Endothelial cell of umbilical vein (primary cell): ENCODE data around the gene CCNI. TPM values are rescaled to one million over a fixed set of nuclear protein-coding genes. Genes with fewer than 3 reads are reported as not detected.

Experiments
- BruUV-seq: library from RNA; stranded (reverse); fragments of 400-500 nt; replicated peaks from 2 replicates; lab custom pipeline; 2021; lab: Mats Ljungman, UMichigan
- CTCF ChIA-PET: fragments of 300-600, 350-600 bp; sonication (Branson Sonifier 250); formaldehyde crosslinking; loops from one replicate; lab custom pipeline; 2021; ENCODE audit warnings: antibody characterized with exemption, inconsistent platforms; lab: Charles Lee
- POLR2A ChIA-PET: fragments of 300-600, 350-600 bp; sonication (Branson Sonifier 250); formaldehyde crosslinking; loops from one replicate; lab custom pipeline; 2021; ENCODE audit warnings: antibody characterized with exemption, inconsistent platforms; lab: Charles Lee
- DNase-seq: peaks from one replicate; pipeline ENCODE4 v3.0.0-alpha.2; 2011; ENCODE audit warnings: low read depth, low spot score
- FAIRE-seq: peaks from 2 replicates; lab custom pipeline; 2011; peaks lifted over from hg19 to GRCh38; lab: Jason Lieb, UNC
- H2AFZ ChIP-seq: 2 replicates; pipeline ENCODE4 v1.6.0; 2012; ENCODE audit warnings: low read depth, low read length, control low read depth, inconsistent platforms
- H3K27ac ChIP-seq: 2 replicates; pipeline ENCODE4 v1.5.1; 2011; ENCODE audit warnings: low read depth, mild to moderate bottlenecking, control low read depth, low read length, moderate library complexity; ENCODE audit not compliant: insufficient read depth
- H3K27me3 ChIP-seq, 2 experiments: 2 replicates each; pipeline versions ENCODE4 v1.6.0 to v1.6.1; 2011; ENCODE audit warnings: low read length in 2 of 2, mixed read lengths in 1 of 2; ENCODE audit not compliant: control insufficient read depth in 2 of 2, insufficient read depth in 2 of 2
- H3K36me3 ChIP-seq, 2 experiments: 2 replicates in 1 of 2; 3 replicates in 1 of 2; pipeline ENCODE4 v1.5.1; 2011; ENCODE audit warnings: low read length in 2 of 2, mild to moderate bottlenecking in 1 of 2, moderate library complexity in 1 of 2; ENCODE audit not compliant: control insufficient read depth in 2 of 2, insufficient read depth in 2 of 2; ENCODE audit errors: extremely low read depth in 1 of 2
- H3K4me1 ChIP-seq: 3 replicates; pipeline ENCODE4 v1.5.1; 2011; ENCODE audit warnings: mild to moderate bottlenecking, low read length; ENCODE audit not compliant: control insufficient read depth, insufficient read depth; ENCODE audit errors: extremely low read depth
- H3K4me2 ChIP-seq: 2 replicates; pipeline ENCODE4 v1.6.1; 2011; ENCODE audit warnings: low read length, control low read depth, mixed read lengths; ENCODE audit not compliant: insufficient read depth
- H3K4me3 ChIP-seq, 3 experiments: fragments of 200-600 bp in 1 of 3; sonication (generic), shearing (Covaris generic) in 1 of 3; replicated peaks in 1 of 3; 2 replicates each; pipeline ENCODE4 v1.5.1; 2011 to 2016; ENCODE audit warnings: control low read depth in 3 of 3, low read length in 3 of 3, mild to moderate bottlenecking in 2 of 3, inconsistent platforms in 1 of 3, low read depth in 1 of 3, moderate library complexity in 1 of 3; ENCODE audit not compliant: insufficient read depth in 1 of 3
- H3K79me2 ChIP-seq: 2 replicates; pipeline ENCODE4 v1.6.0; 2012; ENCODE audit warnings: low read length, inconsistent platforms; ENCODE audit not compliant: control insufficient read depth, insufficient read depth
- H3K9ac ChIP-seq: replicated peaks from 2 replicates; pipeline ENCODE3; 2011; ENCODE audit warnings: low read length, control low read depth; ENCODE audit not compliant: insufficient read depth; ENCODE audit errors: extremely low read depth
- H3K9me1 ChIP-seq: replicated peaks from 3 replicates; pipeline ENCODE4 v1.6.0; 2011; ENCODE audit warnings: mild to moderate bottlenecking, low read length; ENCODE audit not compliant: control insufficient read depth, insufficient read depth; ENCODE audit errors: extremely low read depth
- H3K9me3 ChIP-seq: replicated peaks from 2 replicates; pipeline ENCODE4 v1.5.1; 2012; ENCODE audit warnings: low read length, inconsistent platforms; ENCODE audit not compliant: control insufficient read depth, insufficient read depth
- H4K20me1 ChIP-seq: replicated peaks from 2 replicates; pipeline ENCODE3; 2011; ENCODE audit warnings: mild to moderate bottlenecking, low read length; ENCODE audit not compliant: control insufficient read depth, insufficient read depth; ENCODE audit errors: extremely low read depth
- EZH2 ChIP-seq: IDR thresholded peaks from 2 replicates; pipeline ENCODE4 v1.6.1; 2012; ENCODE audit warnings: borderline replicate concordance, low read depth, mild to moderate bottlenecking, moderate library complexity, low read length, inconsistent platforms; ENCODE audit not compliant: severe bottlenecking
- FOS ChIP-seq: IDR thresholded peaks from 2 replicates; pipeline ENCODE4 v1.6.1; 2011; ENCODE audit warnings: mild to moderate bottlenecking, low read length, moderate library complexity, borderline replicate concordance; ENCODE audit not compliant: insufficient read depth
- GATA2 ChIP-seq: IDR thresholded peaks from 2 replicates; pipeline ENCODE4 v1.7.0; 2011; ENCODE audit warnings: low read depth, mild to moderate bottlenecking, moderate library complexity, mixed read lengths, low read length; ENCODE audit not compliant: insufficient read length, insufficient read depth
- JUN ChIP-seq: IDR thresholded peaks from 2 replicates; pipeline ENCODE4 v1.6.1; 2011; ENCODE audit warnings: borderline replicate concordance, low read depth; ENCODE audit not compliant: insufficient read length, insufficient read depth
- MYC ChIP-seq: IDR thresholded peaks from one replicate; pipeline ENCODE4 v1.6.1; 2011; ENCODE audit warnings: mild to moderate bottlenecking, low read depth, low read length
- POLR2A ChIP-seq: IDR thresholded peaks from 2 replicates; pipeline ENCODE4 v1.6.1; 2012; ENCODE audit warnings: low read depth, mild to moderate bottlenecking, control low read depth, low read length
- POLR2AphosphoS5 ChIP-seq: IDR thresholded peaks from 2 replicates; pipeline ENCODE4 v1.6.1; 2012; ENCODE audit warnings: low read depth, mild to moderate bottlenecking, control low read depth, low read length, moderate library complexity; ENCODE audit not compliant: insufficient read depth
- dilution Hi-C: fragments of 300-500 bp; cut with MboI; formaldehyde crosslinking; loops from one replicate; pipeline ENCODE4 v1.15.0; 2019; ENCODE audit warnings: low sequenced_read_pairs; ENCODE audit not compliant: extremely low pct_ligation_motif_present
- intact Hi-C: fragments of 100-400 bp; cut with micrococcal nuclease; formaldehyde crosslinking; loops from one replicate; pipeline ENCODE4 v1.10.0; 2022
- polyA plus RNA-seq, 4 experiments: library from polyadenylated mRNA; depleted of rRNA in 3 of 4; stranded (reverse) in 3 of 4; unstranded in 1 of 4; fragments of >200 nt; gene quantifications; 2 replicates each; pipeline versions ENCODE4 v1.2.1 to v1.2.3, GENCODE V29; 2011 to 2012; ENCODE audit warnings: missing spikeins in 1 of 4
- total RNA-seq: library from RNA; stranded (reverse); gene quantifications from 2 replicates; pipeline ENCODE4 v1.2.3, GENCODE V29; 2021
- TF ChIP-seq, protein P1 (sequence below): IDR thresholded peaks from 2 replicates; pipeline ENCODE4 v1.6.1; 2011; ENCODE audit not compliant: insufficient read depth, insufficient read length
- TF ChIP-seq, protein P2 (sequence below), 2 donors: IDR thresholded peaks; 1 replicate in 1 of 2; 2 replicates in 1 of 2; pipeline ENCODE4 v1.5.1; 2011; ENCODE audit warnings: low read length in 2 of 2, mild to moderate bottlenecking in 2 of 2, moderate library complexity in 2 of 2, control low read depth in 1 of 2, inconsistent platforms in 1 of 2, low read depth in 1 of 2; ENCODE audit not compliant: insufficient read depth in 1 of 2; ENCODE audit errors: extremely low read depth in 1 of 2

Gene CCNI
- total and polyA plus RNA-seq, 2 donors (not counting 3 experiments of a cell fraction or from before 2014, with no cell fraction given), result 88.6 to 212 TPM

DNA sequence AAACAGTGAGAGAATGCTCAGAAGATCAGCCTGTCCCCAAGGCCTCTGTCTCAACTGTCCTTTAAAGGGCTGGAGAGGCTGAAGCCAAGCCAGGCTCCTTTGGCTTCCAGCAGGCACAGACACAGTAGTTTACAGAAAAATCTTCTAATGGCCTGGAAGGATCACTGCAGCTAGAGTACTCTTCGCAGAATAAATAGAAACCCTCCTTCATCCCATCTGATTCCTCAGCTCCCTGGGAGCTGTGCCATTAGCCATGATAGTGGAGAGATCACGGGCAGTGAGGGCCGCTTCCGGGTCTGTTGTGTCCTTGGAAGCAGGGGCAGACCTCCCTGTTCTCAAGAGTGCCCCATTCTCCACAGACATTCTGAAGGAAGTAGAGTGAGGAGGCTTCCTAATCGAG lies 63.1 kb downstream of the CCNI start:
- no peaks in the 10 kb centered on the region for H3K9me1 ChIP-seq
- BruUV-seq, result no TSS peak
- peak overlapping the region; percentile 100 for H3K27ac ChIP-seq
- H3K9ac ChIP-seq, result peak overlapping the region; percentile 85
- H3K4me1 ChIP-seq, result peaks cover 75% of the 10 kb centered on the region
- DNase-seq (peak; percentile 48), FAIRE-seq (peak; percentile 26)
- CTCF ChIA-PET, result no interaction called here
- no peaks in the 10 kb centered on the region for H3K9me3 ChIP-seq
- no peak overlapping the region for H2AFZ ChIP-seq
- H3K4me3 ChIP-seq, result no peak overlapping the region
- dilution Hi-C loops, result no loop called here
- TF ChIP-seq GATA2 (no peak), POLR2A (no peak), EZH2 (no peak)
- TF ChIP-seq, protein P1, sequence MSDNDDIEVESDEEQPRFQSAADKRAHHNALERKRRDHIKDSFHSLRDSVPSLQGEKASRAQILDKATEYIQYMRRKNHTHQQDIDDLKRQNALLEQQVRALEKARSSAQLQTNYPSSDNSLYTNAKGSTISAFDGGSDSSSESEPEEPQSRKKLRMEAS, result no peak
- peaks cover 20% of the 10 kb centered on the region for H3K79me2 ChIP-seq
- H3K36me3 ChIP-seq, result peaks cover 9 to 11% of the 10 kb centered on the region in 2 experiments
- peak overlapping the region; percentile 94 for H3K4me2 ChIP-seq
- intact Hi-C loops, result loop anchor here (5.0 kb wide), 2 partner anchors 355 to 800 kb away; partner anchors contain the start of gene SCARB2
- POLR2A ChIA-PET, result no interaction called here
- H3K27me3 ChIP-seq, result no peaks in the 10 kb centered on the region
- no peaks in the 10 kb centered on the region for H4K20me1 ChIP-seq

DNA sequence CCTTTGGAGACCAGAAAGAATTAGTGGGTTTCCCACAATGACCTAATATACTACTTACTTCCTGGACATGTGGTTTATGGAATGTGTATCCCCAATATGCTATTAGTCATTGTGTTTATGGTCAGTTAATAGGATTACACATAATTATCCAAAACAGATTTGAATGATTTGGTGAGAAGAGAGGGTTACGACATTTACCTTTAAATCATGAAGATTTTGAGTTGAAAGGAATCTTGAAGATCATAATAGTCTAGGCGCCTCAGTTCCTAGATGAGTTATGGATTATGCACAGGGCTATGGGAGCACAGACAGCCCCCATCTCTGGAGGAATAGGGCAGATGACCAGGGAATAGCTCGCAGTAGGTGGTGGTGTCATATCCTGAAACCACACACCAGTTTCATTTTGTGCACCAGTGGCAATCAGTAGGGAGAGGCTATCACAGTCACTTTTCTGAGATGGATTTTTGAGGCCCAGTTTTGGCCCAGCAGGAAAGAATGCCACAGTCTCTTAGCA lies 64.9 kb downstream of the CCNI start:
- DNase-seq (peak; percentile 88), FAIRE-seq (peak; percentile 71)
- H3K79me2 ChIP-seq, result peaks cover 22% of the 10 kb centered on the region
- peak overlapping the region; percentile 100 for H3K27ac ChIP-seq
- H3K4me2 ChIP-seq, result peak overlapping the region; percentile 94
- no TSS peak for BruUV-seq
- peaks cover 8 to 9% of the 10 kb centered on the region in 2 experiments for H3K36me3 ChIP-seq
- H3K4me3 ChIP-seq, result peak overlapping the region in 2 of 3 experiments; percentile 26 to 48
- no peaks in the 10 kb centered on the region for H3K9me1 ChIP-seq
- TF ChIP-seq JUN (peak; percentile 83), EZH2 (no peak), GATA2 (peak; percentile 55), FOS (peak; percentile 80), POLR2A (no peak), POLR2AphosphoS5 (peak; percentile 49), MYC (no peak)
- TF ChIP-seq, protein P1, result no peak
- TF ChIP-seq, protein P2, sequence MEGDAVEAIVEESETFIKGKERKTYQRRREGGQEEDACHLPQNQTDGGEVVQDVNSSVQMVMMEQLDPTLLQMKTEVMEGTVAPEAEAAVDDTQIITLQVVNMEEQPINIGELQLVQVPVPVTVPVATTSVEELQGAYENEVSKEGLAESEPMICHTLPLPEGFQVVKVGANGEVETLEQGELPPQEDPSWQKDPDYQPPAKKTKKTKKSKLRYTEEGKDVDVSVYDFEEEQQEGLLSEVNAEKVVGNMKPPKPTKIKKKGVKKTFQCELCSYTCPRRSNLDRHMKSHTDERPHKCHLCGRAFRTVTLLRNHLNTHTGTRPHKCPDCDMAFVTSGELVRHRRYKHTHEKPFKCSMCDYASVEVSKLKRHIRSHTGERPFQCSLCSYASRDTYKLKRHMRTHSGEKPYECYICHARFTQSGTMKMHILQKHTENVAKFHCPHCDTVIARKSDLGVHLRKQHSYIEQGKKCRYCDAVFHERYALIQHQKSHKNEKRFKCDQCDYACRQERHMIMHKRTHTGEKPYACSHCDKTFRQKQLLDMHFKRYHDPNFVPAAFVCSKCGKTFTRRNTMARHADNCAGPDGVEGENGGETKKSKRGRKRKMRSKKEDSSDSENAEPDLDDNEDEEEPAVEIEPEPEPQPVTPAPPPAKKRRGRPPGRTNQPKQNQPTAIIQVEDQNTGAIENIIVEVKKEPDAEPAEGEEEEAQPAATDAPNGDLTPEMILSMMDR (IDR thresholded peaks at IDR 0.05; ENCODE audit: extremely low read depth in 1 of 2, insufficient read depth in 1 of 2, low read depth in 1 of 2, low read length in 2 of 2), result no peak
- dilution Hi-C loops (no loop called here), intact Hi-C loops (loop anchor here (1.0 to 5.0 kb wide), 5 partner anchors 11 to 799 kb away; partner anchors contain the start of genes SCARB2 and SEPTIN11)
- H4K20me1 ChIP-seq, result no peaks in the 10 kb centered on the region
- no peaks in the 10 kb centered on the region for H3K9me3 ChIP-seq
- H3K27me3 ChIP-seq, result no peaks in the 10 kb centered on the region
- H3K4me1 ChIP-seq, result peaks cover 93% of the 10 kb centered on the region
- ChIA-PET POLR2A (no interaction called here), CTCF (interaction anchor here (0.7 to 1.0 kb wide), 2 partner anchors 9 to 20 kb away, joined by 3 to 4 read pairs; no protein-coding TSS in a partner anchor)
- peak overlapping the region; percentile 85 for H3K9ac ChIP-seq
- no peak overlapping the region for H2AFZ ChIP-seq
